ENCODE measurements around the gene GEMIN8.

Gene GEMIN8, protein sequence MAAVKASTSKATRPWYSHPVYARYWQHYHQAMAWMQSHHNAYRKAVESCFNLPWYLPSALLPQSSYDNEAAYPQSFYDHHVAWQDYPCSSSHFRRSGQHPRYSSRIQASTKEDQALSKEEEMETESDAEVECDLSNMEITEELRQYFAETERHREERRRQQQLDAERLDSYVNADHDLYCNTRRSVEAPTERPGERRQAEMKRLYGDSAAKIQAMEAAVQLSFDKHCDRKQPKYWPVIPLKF

GRCh38 chrX:14029425-14030173 is at the start of gene GEMIN8:
Gene GEMIN8, minus strand, starts transcription at chrX:14029892. Its CDS starts 8,414 bp downstream, at chrX:14021478.
- peak; percentile 77 for DNase-seq

DNA sequence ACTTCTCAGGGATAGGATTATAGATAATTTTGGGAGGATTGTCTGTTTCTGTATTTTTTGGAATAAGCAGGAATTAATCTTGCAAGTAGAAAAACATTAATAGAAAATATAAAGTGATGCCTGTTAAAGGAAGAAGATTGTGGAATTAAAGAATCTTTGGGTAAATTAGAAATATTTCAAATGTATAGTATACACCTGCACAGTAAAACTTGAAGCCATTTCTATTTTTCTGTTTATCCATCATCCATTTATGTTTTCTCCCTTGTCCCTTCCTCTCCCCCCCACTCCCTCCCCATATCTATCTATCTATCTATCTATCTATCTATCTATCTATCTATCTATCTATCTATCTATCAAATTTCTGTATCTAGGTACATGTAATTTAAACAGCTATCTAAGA is 46.9 kb upstream of the GEMIN8 start:
- DNase-seq, result no peak

- DNase-seq, result no peak
Observed at GRCh38 chrX:14073556-14073955, 43.9 kb upstream of the GEMIN8 start.

GRCh38 chrX:14073071-14073470 is 43.4 kb upstream of the GEMIN8 start:
- DNase-seq, result no peak

DNA sequence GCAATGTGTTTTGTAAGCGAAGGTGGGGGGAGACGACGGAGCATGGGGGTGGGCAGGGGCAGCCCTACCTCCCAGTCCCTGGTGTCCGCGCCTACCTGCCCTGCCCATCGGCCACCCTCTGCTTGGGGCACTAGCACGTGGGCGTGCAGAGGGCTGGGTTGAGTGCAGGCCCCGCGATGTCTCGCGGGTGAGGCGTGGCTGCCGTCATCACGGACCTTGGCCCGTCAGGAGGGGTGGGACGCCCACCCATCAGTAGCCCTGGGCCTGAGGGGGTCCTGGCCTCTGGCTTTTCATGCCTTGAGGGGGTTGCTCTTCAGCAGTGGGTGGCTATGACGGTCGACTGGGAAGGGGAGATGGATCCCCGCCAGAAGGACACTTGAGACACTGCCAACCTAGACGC is 36.1 kb upstream of the GEMIN8 start:
- no peak for DNase-seq

DNA sequence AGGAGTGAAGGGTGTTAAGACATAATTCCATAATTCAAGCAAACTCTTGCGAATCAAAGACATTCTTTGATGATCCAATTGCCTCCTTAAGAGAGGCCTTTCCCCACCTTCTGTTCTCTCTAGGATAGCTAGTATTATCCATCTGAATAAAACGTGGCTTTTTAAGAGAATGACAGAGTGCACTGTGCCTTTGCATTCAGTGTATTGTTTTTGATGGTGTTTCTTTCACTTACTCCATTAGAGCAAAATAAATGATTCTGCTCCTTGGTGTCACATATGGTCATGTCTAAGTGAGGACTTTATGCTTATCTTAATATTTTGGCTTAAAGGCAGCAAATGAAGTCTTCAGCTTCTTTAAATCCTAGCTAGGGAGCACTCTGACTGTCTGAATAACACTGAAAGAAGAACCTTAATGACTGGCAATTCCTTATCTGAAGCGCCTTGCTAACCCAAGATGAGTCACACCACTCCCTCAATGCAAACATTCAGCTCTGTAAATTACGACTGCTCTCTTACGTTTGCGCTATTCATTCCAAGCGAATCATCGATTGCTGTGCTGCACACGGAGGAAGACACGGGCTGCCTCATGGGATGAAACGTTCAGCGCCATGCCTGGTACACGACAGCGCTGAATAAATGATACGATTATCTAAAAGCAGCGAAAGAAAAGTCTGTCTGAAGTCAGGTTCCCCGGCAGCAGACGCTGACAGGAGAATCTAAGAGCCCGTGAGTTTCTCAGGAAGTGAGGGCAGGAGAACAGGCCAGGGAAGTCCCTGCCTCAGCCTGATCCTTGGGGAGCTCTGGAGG is 35.1 kb upstream of the GEMIN8 start:
- DNase-seq, result no peak

- DNase-seq, result no peak
Observed at GRCh38 chrX:14062524-14062923, 32.8 kb upstream of the GEMIN8 start.

GRCh38 chrX:14056206-14056605 is 26.5 kb upstream of the GEMIN8 start:
- no peak for DNase-seq

GRCh38 chrX:14051416-14051815 is 21.7 kb upstream of the GEMIN8 start:
- no peak for DNase-seq

DNA sequence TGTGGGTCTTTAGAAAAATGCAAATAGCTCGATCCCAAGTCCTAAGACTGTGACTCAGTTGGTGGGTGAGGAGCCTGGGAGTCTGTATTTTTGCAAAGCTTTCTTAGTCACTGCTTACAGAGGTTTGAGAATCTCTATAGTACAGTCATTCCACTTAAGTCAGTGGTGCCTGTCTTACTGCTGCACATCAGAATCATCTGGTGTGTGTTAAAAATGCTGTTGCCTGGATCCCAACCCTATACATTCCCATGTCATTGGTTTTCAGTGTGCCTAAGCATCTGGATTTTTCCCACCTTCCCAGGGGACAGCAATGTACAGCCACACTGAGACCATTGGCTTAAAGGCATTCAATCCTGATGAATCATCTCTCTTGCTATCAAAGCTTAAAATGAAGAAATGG is 21.0 kb upstream of the GEMIN8 start:
- DNase-seq, result no peak

DNA sequence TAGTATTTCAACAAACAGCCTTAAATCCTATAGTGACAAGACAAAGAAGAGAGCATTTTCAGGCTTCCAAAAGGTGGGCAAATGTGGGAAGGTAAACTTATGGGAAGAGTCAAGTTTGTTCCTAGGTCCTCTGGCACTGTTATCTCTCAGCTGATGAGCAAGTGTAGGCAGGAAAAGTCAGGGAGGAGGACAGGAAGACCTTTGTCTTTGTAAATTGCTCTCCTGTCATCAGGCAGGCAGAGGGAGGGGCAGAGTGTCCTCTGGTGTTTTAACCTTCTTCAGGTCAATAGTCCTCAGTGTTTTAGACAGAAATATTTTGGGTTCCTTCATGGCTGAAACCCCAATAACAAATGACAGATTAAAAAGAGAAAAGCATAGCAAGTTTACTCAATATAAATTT is 13.5 kb upstream of the GEMIN8 start:
- no peak for DNase-seq

DNA sequence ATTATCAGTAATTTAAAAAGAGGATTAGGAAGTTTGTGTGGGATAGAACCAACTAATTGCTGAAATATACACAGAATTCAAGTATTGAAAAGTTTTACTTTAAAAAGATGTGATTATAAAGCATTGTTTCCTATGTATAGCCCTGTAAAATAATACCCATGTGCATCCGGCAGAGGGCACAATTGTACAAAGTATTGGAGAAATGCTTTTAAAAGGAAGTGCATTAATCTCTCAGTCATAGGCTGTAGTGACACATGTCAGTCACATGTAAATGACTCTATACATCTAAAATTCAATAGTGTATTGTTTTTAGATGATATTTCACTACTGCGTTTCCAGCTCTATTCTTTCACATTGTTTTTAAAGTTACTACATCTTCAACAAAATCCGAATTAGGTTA is 9.7 kb upstream of the GEMIN8 start:
- DNase-seq, result no peak

DNA sequence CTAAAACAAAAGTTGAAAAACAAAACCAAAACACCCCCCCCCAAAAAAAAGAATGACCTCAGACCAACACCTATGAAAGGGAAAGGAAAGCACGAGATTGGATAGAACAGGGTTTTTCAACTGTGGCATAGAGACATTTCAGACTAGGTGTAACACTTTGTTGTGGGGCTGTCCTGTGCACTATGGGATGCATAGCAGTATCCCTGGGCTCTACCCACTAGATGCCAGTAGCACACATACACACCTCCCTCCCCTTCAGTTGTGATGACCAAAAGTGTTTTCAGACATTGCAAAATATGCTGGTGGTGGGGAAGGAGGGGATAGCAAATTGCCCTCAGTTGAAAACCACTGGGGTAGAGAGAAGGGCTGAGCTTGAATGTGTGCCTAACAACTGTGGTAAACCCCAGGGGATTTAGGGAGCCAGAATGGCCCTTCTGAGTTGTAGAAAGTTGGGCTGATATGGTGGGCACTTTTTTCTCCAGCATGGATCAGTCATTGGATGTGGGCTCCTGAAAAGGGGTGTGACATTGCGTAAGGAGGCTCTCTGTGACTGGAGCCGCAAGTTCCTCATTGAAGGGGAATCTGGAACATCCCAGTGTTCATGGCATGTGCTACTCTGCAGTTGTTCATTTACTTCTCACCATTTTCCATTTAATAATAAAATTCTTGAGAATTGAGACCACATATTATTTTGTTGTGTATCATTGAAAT is 8.8 kb upstream of the GEMIN8 start:
- no peak for DNase-seq

DNA sequence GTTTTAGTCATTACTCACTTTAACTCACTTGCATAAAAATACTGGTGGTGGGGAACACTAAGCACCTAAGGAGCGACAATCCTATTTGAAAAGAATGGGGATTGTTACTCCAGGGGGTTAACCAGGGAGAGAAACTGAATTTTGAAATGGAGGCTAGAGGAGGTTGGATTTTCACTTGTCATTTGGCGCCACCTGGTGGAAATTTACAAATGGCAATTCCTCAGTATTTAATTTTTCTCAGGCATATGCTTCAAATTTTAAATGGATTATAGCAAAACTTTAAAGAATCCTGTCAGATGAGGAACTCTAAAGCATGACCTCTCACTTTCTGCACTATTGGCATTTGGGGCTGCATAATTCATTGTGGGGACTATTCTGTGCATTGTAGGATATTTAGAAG is 2.7 kb upstream of the GEMIN8 start:
- DNase-seq, result no peak

DNA sequence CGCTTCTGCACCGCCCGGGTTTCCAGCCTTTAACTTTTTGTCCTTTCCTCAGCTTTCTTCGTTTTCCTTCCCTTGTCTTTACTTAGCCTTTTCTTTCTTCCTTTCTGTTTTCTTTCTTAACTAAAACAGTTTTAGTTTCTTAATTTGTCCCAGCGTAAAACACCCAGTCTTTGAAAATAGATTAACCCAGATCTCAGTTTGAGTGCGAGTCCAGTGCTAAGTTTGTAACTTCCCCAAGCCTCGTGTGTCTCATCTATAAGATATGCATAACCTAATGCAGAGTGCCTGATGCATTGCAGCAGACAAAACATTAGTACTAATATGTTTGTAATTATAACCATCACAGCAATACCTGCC is 460 bp upstream of the GEMIN8 start:
- no peak for DNase-seq

DNA sequence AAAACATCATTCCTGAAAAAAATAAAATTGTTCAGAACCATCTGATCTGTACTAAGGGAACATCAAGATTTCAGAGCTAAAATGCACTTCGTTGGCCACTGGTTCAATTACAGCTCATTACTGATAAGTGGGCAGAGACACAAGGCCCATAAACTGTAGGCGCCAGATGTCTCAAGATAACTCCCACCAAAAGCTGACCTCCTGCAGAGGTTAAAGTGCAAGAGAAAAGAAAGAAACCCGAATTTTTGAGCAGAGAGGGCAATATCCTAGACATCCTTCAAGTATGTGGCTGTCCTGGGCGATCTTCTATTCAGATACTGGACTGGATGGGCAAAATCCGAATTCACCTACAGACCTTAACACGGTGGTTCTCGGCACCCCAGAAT is 660 bp downstream of the GEMIN8 start:
- DNase-seq, result no peak

- DNase-seq, result no peak
Observed at GRCh38 chrX:14028473-14028872, 1.2 kb downstream of the GEMIN8 start.

DNA sequence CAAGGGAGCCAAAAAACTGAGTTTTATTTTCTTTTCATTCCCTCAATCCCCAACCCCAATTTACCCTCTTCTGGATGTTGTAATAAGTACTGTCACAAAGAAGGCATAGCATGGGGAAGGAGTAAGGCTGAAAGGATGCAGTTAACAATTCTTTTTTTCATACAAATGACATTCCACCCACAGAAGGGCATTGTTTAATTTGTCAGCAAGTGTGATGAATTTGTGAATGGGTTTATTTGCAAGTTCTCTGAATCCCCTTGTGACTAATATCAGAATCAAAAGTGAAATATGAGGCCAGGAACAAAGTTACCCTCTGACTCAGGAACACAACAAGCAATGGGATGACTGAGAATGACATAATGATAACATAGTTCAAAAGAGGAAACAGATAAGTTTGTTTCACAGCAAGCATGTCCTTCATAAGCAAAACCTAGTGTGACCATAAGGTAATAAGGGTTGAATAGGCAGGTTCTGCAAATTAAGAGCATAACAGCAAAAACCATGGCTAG is 2.1 kb downstream of the GEMIN8 start:
- no peak for DNase-seq

DNA sequence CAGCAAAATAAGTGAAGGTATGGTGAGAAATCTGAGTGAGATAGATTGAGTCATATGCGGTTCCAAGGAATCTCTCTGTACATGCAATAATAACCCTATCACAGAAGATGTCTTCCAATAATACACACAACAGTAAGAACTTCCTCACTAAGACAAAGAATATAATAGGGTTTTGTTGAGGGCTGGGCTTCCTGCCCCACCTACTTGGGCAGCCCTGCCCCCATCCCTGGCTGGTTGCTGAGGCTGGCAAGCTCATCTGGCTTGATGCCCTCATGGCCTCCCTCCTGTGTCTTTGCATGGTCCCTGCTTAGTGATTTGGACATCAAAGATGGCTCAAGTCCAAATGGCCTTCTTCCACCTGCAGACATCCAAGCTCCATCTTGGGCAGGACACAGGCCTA is 2.7 kb downstream of the GEMIN8 start:
- no peak for DNase-seq

DNA sequence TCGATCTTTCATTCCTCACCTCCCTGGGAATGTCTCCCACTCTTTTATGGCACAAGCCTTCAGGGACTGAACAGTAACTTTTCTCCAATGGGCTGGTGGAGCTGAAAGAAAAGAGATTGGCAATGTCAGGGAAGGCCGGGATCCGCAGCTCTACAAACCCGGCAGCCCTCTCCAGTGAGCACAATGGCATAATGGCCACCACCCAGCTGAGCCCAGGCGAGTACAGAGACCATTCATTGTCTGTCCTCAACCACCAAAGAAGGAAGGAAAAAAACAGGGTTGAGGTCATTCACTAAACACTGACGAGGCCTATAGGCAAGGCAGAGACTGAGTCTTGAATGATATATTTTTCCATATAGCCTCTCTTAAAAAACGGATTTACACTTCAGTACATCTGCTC is 3.6 kb downstream of the GEMIN8 start:
- DNase-seq, result no peak

DNA sequence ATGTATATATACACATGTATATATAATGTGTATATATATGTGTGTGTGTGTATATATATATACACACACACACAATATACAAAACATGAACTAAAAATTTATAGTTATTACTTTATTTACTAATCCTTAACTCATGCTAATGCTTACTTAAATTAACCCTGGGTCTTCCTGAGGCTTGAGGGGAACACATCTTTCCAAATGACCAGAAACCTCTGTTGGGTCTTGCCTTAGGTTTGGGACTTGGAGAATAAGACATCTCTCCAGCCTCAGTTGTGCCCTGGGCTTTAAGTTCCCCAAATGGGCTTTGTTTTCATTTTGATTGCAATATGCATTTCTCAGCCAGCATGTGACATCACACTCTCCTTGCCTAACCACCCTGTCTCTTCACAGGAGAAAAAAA is 7.7 kb downstream of the GEMIN8 start:
- DNase-seq, result no peak

DNA sequence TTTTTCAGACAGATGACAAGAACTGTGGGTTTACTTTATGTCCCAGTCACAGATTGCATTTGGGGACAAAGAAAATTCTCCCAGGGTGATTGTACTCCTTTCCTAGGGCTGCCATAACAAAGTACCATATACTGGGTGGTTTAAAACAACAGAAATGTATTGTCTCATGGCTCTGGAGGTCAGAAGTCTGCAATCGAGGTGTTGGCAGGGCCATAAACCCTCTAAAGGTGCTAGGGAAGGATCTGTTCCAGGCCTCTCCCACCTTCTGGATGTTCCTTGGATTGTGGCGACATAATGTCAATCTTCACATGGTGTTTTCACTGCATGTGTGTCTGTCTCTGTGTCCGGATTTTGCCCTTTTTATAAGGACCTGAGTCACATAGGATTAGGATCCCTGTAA is 12.3 kb downstream of the GEMIN8 start:
- DNase-seq, result no peak

DNA sequence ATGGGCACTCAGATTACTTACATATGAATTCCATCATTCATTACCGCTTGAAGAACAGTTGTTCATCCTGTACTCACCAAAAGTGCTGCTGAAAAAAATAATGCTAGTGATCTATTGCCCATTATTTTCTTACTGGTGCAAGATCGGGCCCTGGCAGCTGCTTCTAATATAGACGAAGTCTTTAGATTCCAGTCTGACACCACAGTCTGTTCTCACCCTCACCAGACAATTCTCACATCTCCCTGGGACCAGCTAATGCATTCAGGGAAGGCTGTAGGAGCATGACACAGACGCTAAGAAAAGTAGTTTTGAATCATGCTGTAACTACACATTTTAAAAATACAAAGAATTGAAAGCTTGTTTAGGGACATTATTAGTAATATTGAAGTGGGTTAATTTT is 13.8 kb downstream of the GEMIN8 start:
- no peak for DNase-seq

Measured in GDM1 (cell line).